Stimulated activated CD8-positive, alpha-beta memory T cell treated with anti-CD3 and anti-CD28 coated beads, Interleukin-4, amount 100 ng/mL, for 4 hours (primary cell): ENCODE results near the gene ZNF787.

ENCODE experiments used
- DNase-seq, 2 donors: peaks; one replicate each; pipeline ENCODE4 v3.0.0-alpha.2; 2020; ENCODE audit warnings: low read depth in 2 of 2, low spot score in 1 of 2

The ZNF787 gene

GRCh38 chr19:56144831-56145230 is 23.7 kb upstream of the ZNF787 start:
- no peak for DNase-seq

- no peak for DNase-seq
Observed at GRCh38 chr19:56144376-56144775, 23.3 kb upstream of the ZNF787 start.

- no peak for DNase-seq
Observed at GRCh38 chr19:56142897-56143434, 21.9 kb upstream of the ZNF787 start.

- no peak for DNase-seq
Observed at GRCh38 chr19:56142087-56142787, 21.1 kb upstream of the ZNF787 start.

- DNase-seq: no peak
Observed at GRCh38 chr19:56141417-56141993, 20.4 kb upstream of the ZNF787 start.

- DNase-seq: peak; percentile 94 to 99
Observed at GRCh38 chr19:56140583-56141416, 19.7 kb upstream of the ZNF787 start, which contains the start of gene ZNF444. Gene ZNF444, plus strand, starts transcription at chr19:56141287. Its CDS starts 5,625 bp downstream, at chr19:56146912.

- no peak for DNase-seq
Observed at GRCh38 chr19:56139847-56140582, 18.9 kb upstream of the ZNF787 start.

GRCh38 chr19:56138069-56138468 is 17.0 kb upstream of the ZNF787 start:
- no peak for DNase-seq

GRCh38 chr19:56137405-56137804 is 16.3 kb upstream of the ZNF787 start:
- no peak for DNase-seq

GRCh38 chr19:56136362-56136761 is 15.3 kb upstream of the ZNF787 start:
- DNase-seq: no peak

- no peak for DNase-seq
Observed at GRCh38 chr19:56134654-56134921, 13.5 kb upstream of the ZNF787 start.

- DNase-seq: no peak
Observed at GRCh38 chr19:56133858-56134653, 13.0 kb upstream of the ZNF787 start.

- no peak for DNase-seq
Observed at GRCh38 chr19:56132316-56132822, 11.3 kb upstream of the ZNF787 start.

- DNase-seq: no peak
Observed at GRCh38 chr19:56131651-56132050, 10.6 kb upstream of the ZNF787 start.

- DNase-seq: no peak
Observed at GRCh38 chr19:56130006-56130405, 8.9 kb upstream of the ZNF787 start.

GRCh38 chr19:56126983-56127780 is 6.1 kb upstream of the ZNF787 start:
- DNase-seq: no peak

GRCh38 chr19:56125806-56126590 is 4.9 kb upstream of the ZNF787 start:
- DNase-seq: no peak

GRCh38 chr19:56124578-56124977 is 3.5 kb upstream of the ZNF787 start:
- DNase-seq: no peak
